Endothelial cell of umbilical vein (primary cell): ENCODE measurements around the gene SLC22A8. TPM values are rescaled to one million over a fixed set of nuclear protein-coding genes. Genes with fewer than 3 reads are reported as not detected.

Experiments used
- BruUV-seq: library from RNA; stranded (reverse); fragments of 400-500 nt; replicated peaks from 2 replicates; lab custom pipeline; 2021; lab: Mats Ljungman, UMichigan
- CTCF ChIA-PET: fragments of 300-600, 350-600 bp; sonication (Branson Sonifier 250); formaldehyde crosslinking; loops from one replicate; lab custom pipeline; 2021; ENCODE audit warnings: antibody characterized with exemption, inconsistent platforms; lab: Charles Lee
- POLR2A ChIA-PET: fragments of 300-600, 350-600 bp; sonication (Branson Sonifier 250); formaldehyde crosslinking; loops from one replicate; lab custom pipeline; 2021; ENCODE audit warnings: antibody characterized with exemption, inconsistent platforms; lab: Charles Lee
- DNase-seq: peaks from one replicate; pipeline ENCODE4 v3.0.0-alpha.2; 2011; ENCODE audit warnings: low read depth, low spot score
- FAIRE-seq: peaks from 2 replicates; lab custom pipeline; 2011; peaks lifted over from hg19 to GRCh38; lab: Jason Lieb, UNC
- H2AFZ ChIP-seq: 2 replicates; pipeline ENCODE4 v1.6.0; 2012; ENCODE audit warnings: low read depth, low read length, control low read depth, inconsistent platforms
- H3K27ac ChIP-seq: 2 replicates; pipeline ENCODE4 v1.5.1; 2011; ENCODE audit warnings: low read depth, mild to moderate bottlenecking, control low read depth, low read length, moderate library complexity; ENCODE audit not compliant: insufficient read depth
- H3K27me3 ChIP-seq, 2 experiments: 2 replicates each; pipeline versions ENCODE4 v1.6.0 to v1.6.1; 2011; ENCODE audit warnings: low read length in 2 of 2, mixed read lengths in 1 of 2; ENCODE audit not compliant: control insufficient read depth in 2 of 2, insufficient read depth in 2 of 2
- H3K36me3 ChIP-seq, 2 experiments: 2 replicates in 1 of 2; 3 replicates in 1 of 2; pipeline ENCODE4 v1.5.1; 2011; ENCODE audit warnings: low read length in 2 of 2, mild to moderate bottlenecking in 1 of 2, moderate library complexity in 1 of 2; ENCODE audit not compliant: control insufficient read depth in 2 of 2, insufficient read depth in 2 of 2; ENCODE audit errors: extremely low read depth in 1 of 2
- H3K4me1 ChIP-seq: 3 replicates; pipeline ENCODE4 v1.5.1; 2011; ENCODE audit warnings: mild to moderate bottlenecking, low read length; ENCODE audit not compliant: control insufficient read depth, insufficient read depth; ENCODE audit errors: extremely low read depth
- H3K4me2 ChIP-seq: 2 replicates; pipeline ENCODE4 v1.6.1; 2011; ENCODE audit warnings: low read length, control low read depth, mixed read lengths; ENCODE audit not compliant: insufficient read depth
- H3K4me3 ChIP-seq, 3 experiments: fragments of 200-600 bp in 1 of 3; sonication (generic), shearing (Covaris generic) in 1 of 3; replicated peaks in 1 of 3; 2 replicates each; pipeline ENCODE4 v1.5.1; 2011 to 2016; ENCODE audit warnings: control low read depth in 3 of 3, low read length in 3 of 3, mild to moderate bottlenecking in 2 of 3, inconsistent platforms in 1 of 3, low read depth in 1 of 3, moderate library complexity in 1 of 3; ENCODE audit not compliant: insufficient read depth in 1 of 3
- H3K79me2 ChIP-seq: 2 replicates; pipeline ENCODE4 v1.6.0; 2012; ENCODE audit warnings: low read length, inconsistent platforms; ENCODE audit not compliant: control insufficient read depth, insufficient read depth
- H3K9ac ChIP-seq: replicated peaks from 2 replicates; pipeline ENCODE3; 2011; ENCODE audit warnings: low read length, control low read depth; ENCODE audit not compliant: insufficient read depth; ENCODE audit errors: extremely low read depth
- H3K9me1 ChIP-seq: replicated peaks from 3 replicates; pipeline ENCODE4 v1.6.0; 2011; ENCODE audit warnings: mild to moderate bottlenecking, low read length; ENCODE audit not compliant: control insufficient read depth, insufficient read depth; ENCODE audit errors: extremely low read depth
- H3K9me3 ChIP-seq: replicated peaks from 2 replicates; pipeline ENCODE4 v1.5.1; 2012; ENCODE audit warnings: low read length, inconsistent platforms; ENCODE audit not compliant: control insufficient read depth, insufficient read depth
- H4K20me1 ChIP-seq: replicated peaks from 2 replicates; pipeline ENCODE3; 2011; ENCODE audit warnings: mild to moderate bottlenecking, low read length; ENCODE audit not compliant: control insufficient read depth, insufficient read depth; ENCODE audit errors: extremely low read depth
- CTCF ChIP-seq, 2 donors: IDR thresholded peaks; 1 replicate in 1 of 2; 2 replicates in 1 of 2; pipeline ENCODE4 v1.5.1; 2011; ENCODE audit warnings: low read length in 2 of 2, mild to moderate bottlenecking in 2 of 2, moderate library complexity in 2 of 2, control low read depth in 1 of 2, inconsistent platforms in 1 of 2, low read depth in 1 of 2; ENCODE audit not compliant: insufficient read depth in 1 of 2; ENCODE audit errors: extremely low read depth in 1 of 2
- EZH2 ChIP-seq: IDR thresholded peaks from 2 replicates; pipeline ENCODE4 v1.6.1; 2012; ENCODE audit warnings: borderline replicate concordance, low read depth, mild to moderate bottlenecking, moderate library complexity, low read length, inconsistent platforms; ENCODE audit not compliant: severe bottlenecking
- FOS ChIP-seq: IDR thresholded peaks from 2 replicates; pipeline ENCODE4 v1.6.1; 2011; ENCODE audit warnings: mild to moderate bottlenecking, low read length, moderate library complexity, borderline replicate concordance; ENCODE audit not compliant: insufficient read depth
- GATA2 ChIP-seq: IDR thresholded peaks from 2 replicates; pipeline ENCODE4 v1.7.0; 2011; ENCODE audit warnings: low read depth, mild to moderate bottlenecking, moderate library complexity, mixed read lengths, low read length; ENCODE audit not compliant: insufficient read length, insufficient read depth
- MYC ChIP-seq: IDR thresholded peaks from one replicate; pipeline ENCODE4 v1.6.1; 2011; ENCODE audit warnings: mild to moderate bottlenecking, low read depth, low read length
- POLR2A ChIP-seq: IDR thresholded peaks from 2 replicates; pipeline ENCODE4 v1.6.1; 2012; ENCODE audit warnings: low read depth, mild to moderate bottlenecking, control low read depth, low read length
- POLR2AphosphoS5 ChIP-seq: IDR thresholded peaks from 2 replicates; pipeline ENCODE4 v1.6.1; 2012; ENCODE audit warnings: low read depth, mild to moderate bottlenecking, control low read depth, low read length, moderate library complexity; ENCODE audit not compliant: insufficient read depth
- dilution Hi-C: fragments of 300-500 bp; cut with MboI; formaldehyde crosslinking; loops from one replicate; pipeline ENCODE4 v1.15.0; 2019; ENCODE audit warnings: low sequenced_read_pairs; ENCODE audit not compliant: extremely low pct_ligation_motif_present
- intact Hi-C: fragments of 100-400 bp; cut with micrococcal nuclease; formaldehyde crosslinking; loops from one replicate; pipeline ENCODE4 v1.10.0; 2022
- polyA plus RNA-seq, 4 experiments: library from polyadenylated mRNA; depleted of rRNA in 3 of 4; stranded (reverse) in 3 of 4; unstranded in 1 of 4; fragments of >200 nt; gene quantifications; 2 replicates each; pipeline versions ENCODE4 v1.2.1 to v1.2.3, GENCODE V29; 2011 to 2012; ENCODE audit warnings: missing spikeins in 1 of 4
- total RNA-seq: library from RNA; stranded (reverse); gene quantifications from 2 replicates; pipeline ENCODE4 v1.2.3, GENCODE V29; 2021
- TF ChIP-seq, protein P1 (sequence below): IDR thresholded peaks from 2 replicates; pipeline ENCODE4 v1.6.1; 2011; ENCODE audit not compliant: insufficient read depth, insufficient read length

The SLC22A8 gene
- total and polyA plus RNA-seq, 2 donors (not counting 3 experiments of a cell fraction or from before 2014, with no cell fraction given) = not detected

DNA sequence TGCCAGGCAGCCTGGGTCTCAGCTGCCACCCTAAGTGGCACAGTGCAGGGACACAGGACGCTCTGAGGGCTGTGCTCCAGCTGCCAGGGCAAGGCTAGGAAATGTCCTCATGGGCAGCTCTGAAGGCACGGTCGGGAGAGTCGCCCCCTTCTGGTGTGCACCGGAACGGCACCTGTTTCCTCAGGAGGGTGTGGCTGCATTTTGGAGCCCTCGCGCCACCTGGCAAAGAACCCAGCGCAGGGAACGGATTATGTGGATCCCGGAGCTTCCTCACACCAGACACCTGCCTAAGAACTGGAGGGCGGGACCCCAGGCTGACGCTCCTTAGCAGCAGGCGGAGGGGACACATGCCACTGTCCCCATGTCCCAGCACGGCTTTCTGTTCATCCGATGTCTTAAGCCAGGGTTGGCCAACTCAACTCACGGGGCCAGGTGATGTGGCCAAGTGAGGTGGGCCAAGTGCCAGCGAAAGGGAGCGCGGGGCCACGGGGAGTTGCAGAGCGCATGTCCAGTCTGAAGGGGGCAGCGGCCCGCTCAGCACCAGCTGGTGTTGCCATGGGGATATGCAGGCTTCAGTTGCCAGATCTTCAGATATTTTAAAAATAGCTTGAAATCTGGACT is 5.1 kb upstream of the SLC22A8 start:
- H3K36me3 ChIP-seq = no peaks in the 10 kb centered on the region
- TF ChIP-seq POLR2AphosphoS5 (no peak), EZH2 (no peak), POLR2A (no peak), GATA2 (no peak), FOS (no peak), CTCF (IDR thresholded peaks at IDR 0.05; ENCODE audit: extremely low read depth in 1 of 2, insufficient read depth in 1 of 2, low read depth in 1 of 2, low read length in 2 of 2) (peak; percentile 45 to 55), MYC (no peak)
- TF ChIP-seq, protein P1, sequence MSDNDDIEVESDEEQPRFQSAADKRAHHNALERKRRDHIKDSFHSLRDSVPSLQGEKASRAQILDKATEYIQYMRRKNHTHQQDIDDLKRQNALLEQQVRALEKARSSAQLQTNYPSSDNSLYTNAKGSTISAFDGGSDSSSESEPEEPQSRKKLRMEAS = no peak
- no peaks in the 10 kb centered on the region for H3K9me3 ChIP-seq
- no peak overlapping the region for H2AFZ ChIP-seq
- dilution Hi-C loops = no loop called here
- peaks cover 10% of the 10 kb centered on the region for H3K4me1 ChIP-seq
- intact Hi-C loops = loop anchor here (5.0 kb wide), 1 partner anchor 192 kb away; no protein-coding TSS in a partner anchor
- no peak overlapping the region for H3K4me2 ChIP-seq
- H3K4me3 ChIP-seq = no peak overlapping the region
- POLR2A ChIA-PET = no interaction called here
- no peak for DNase-seq
- no peak overlapping the region for H3K27ac ChIP-seq
- no peaks in the 10 kb centered on the region for H3K9me1 ChIP-seq
- peaks cover 4 to 10% of the 10 kb centered on the region in 2 experiments for H3K27me3 ChIP-seq
- H3K9ac ChIP-seq = no peak overlapping the region
- no TSS peak for BruUV-seq
- H4K20me1 ChIP-seq = no peaks in the 10 kb centered on the region
- H3K79me2 ChIP-seq = no peaks in the 10 kb centered on the region
- CTCF ChIA-PET = interaction anchor here (0.6 to 8.7 kb wide), 10 partner anchors 9 to 1892 kb away, joined by 3 to 488 read pairs (median 4); no protein-coding TSS in a partner anchor
- FAIRE-seq = no peak
